Measurements from ENCODE around the gene ENG.
"Not testable (repeated sequence)": the region's sequence is repeated elsewhere in the genome, so short reads cannot be mapped to it uniquely, and the experiment has no call there.

Gene ENG

GRCh38 chr9:127874301-127875221 lies 20.1 kb upstream of the ENG start:
- FAIRE-seq (peak; percentile 38), DNase-seq (ENCODE audit: insufficient read length, low spot score) (peak; percentile 89)
- TF ChIP-seq POLR2A (IDR thresholded peaks at IDR 0.05; ENCODE audit: low read depth, low read length): no peak

- DNase-seq (ENCODE audit: insufficient read length, low spot score) (peak; percentile 93), FAIRE-seq (no peak)
- TF ChIP-seq POLR2A (IDR thresholded peaks at IDR 0.05; ENCODE audit: low read depth, low read length): no peak
Observed at GRCh38 chr9:127873886-127874285, 19.4 kb upstream of the ENG start.

- TF ChIP-seq POLR2A (IDR thresholded peaks at IDR 0.05; ENCODE audit: low read depth, low read length): no peak
Observed at GRCh38 chr9:127873223-127873691, 18.8 kb upstream of the ENG start.

GRCh38 chr9:127872369-127873222 lies 18.1 kb upstream of the ENG start:
- DNase-seq (ENCODE audit: insufficient read length, low spot score) (no peak), FAIRE-seq (no peak)
- no peak for TF ChIP-seq POLR2A (IDR thresholded peaks at IDR 0.05; ENCODE audit: low read depth, low read length)

More at GRCh38 chr9:127873223-127873691, 18.8 kb upstream of the ENG start:
- no peak for FAIRE-seq
- no peak for DNase-seq (ENCODE audit: insufficient read length, low spot score)

- FAIRE-seq (no peak), DNase-seq (ENCODE audit: insufficient read length, low spot score) (no peak)
- TF ChIP-seq POLR2A (IDR thresholded peaks at IDR 0.05; ENCODE audit: low read depth, low read length): no peak
Observed at GRCh38 chr9:127871531-127871930, 17.1 kb upstream of the ENG start.

GRCh38 chr9:127870887-127871286 lies 16.4 kb upstream of the ENG start:
- no peak for DNase-seq (ENCODE audit: insufficient read length, low spot score)
- no peak for FAIRE-seq
- TF ChIP-seq POLR2A (IDR thresholded peaks at IDR 0.05; ENCODE audit: low read depth, low read length): no peak

- not testable (repeated sequence) for DNase-seq (ENCODE audit: insufficient read length, low spot score); FAIRE-seq
Observed at GRCh38 chr9:127870153-127870491, 15.7 kb upstream of the ENG start.

- FAIRE-seq (no peak), DNase-seq (ENCODE audit: insufficient read length, low spot score) (peak; percentile 99)
- TF ChIP-seq POLR2A (IDR thresholded peaks at IDR 0.05; ENCODE audit: low read depth, low read length): no peak
Observed at GRCh38 chr9:127869310-127870152, 15.1 kb upstream of the ENG start.

- no peak for TF ChIP-seq POLR2A (IDR thresholded peaks at IDR 0.05; ENCODE audit: low read depth, low read length)
- FAIRE-seq (no peak), DNase-seq (ENCODE audit: insufficient read length, low spot score) (no peak)
Observed at GRCh38 chr9:127868278-127868902, 13.9 kb upstream of the ENG start.

- DNase-seq (ENCODE audit: insufficient read length, low spot score) (no peak), FAIRE-seq (no peak)
- no peak for TF ChIP-seq POLR2A (IDR thresholded peaks at IDR 0.05; ENCODE audit: low read depth, low read length)
Observed at GRCh38 chr9:127867356-127868277, 13.2 kb upstream of the ENG start.

GRCh38 chr9:127866535-127866934 lies 12.1 kb upstream of the ENG start:
- DNase-seq (ENCODE audit: insufficient read length, low spot score) (no peak), FAIRE-seq (no peak)
- no peak for TF ChIP-seq POLR2A (IDR thresholded peaks at IDR 0.05; ENCODE audit: low read depth, low read length)
